GM21723 (cell line): ENCODE measurements around the gene BLACAT1.

ENCODE experiments used
- ATAC-seq: cut with Tn5 transposase; IDR thresholded peaks from one replicate; pipeline ENCODE4 v1.9.1; 2021; ENCODE audit warnings: mild to moderate bottlenecking, moderate library complexity; ENCODE audit not compliant: unreplicated experiment

BLACAT1 gene

DNA sequence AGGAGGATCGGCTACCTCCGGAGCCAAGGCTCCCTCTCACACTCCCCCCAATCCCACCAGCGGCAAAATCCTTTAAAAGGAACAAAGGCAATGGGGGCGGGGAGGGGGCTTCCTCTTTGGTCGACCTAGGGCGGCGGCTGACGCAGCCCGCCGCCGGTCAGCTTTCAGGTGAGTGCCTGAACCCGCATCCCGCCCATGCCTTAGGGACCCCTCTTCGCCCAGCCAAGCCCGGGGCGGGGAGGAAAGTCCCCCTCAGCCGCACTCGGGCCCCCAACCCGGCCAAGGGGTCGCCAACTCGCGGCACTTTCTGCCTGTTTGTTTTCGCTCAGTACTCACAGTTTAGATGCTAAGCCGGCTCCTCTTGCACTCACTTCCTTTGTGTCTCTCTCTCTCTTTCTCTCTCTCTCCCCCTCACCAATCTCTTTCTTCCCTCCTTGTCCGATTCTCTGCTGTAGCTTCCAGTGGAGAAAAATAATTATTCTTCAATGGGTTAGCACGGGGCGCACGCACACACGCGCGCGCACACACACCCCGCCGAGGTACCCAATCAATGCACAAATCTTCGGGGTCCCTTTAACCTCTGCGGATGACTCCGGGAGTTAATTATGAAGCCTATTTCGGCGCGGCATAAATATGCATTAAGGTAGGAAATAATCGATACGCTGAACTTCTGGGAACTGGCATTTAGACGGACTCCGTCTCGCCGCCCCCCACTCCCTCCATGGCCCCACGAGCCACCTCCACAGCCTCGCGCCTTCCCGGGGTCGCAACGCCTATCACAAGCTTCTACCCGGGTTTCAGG, at the start of gene BLACAT1:
BLACAT1 (minus strand) TSS at position 465 of the 802 bp plus-strand sequence.
- no peak for ATAC-seq

DNA sequence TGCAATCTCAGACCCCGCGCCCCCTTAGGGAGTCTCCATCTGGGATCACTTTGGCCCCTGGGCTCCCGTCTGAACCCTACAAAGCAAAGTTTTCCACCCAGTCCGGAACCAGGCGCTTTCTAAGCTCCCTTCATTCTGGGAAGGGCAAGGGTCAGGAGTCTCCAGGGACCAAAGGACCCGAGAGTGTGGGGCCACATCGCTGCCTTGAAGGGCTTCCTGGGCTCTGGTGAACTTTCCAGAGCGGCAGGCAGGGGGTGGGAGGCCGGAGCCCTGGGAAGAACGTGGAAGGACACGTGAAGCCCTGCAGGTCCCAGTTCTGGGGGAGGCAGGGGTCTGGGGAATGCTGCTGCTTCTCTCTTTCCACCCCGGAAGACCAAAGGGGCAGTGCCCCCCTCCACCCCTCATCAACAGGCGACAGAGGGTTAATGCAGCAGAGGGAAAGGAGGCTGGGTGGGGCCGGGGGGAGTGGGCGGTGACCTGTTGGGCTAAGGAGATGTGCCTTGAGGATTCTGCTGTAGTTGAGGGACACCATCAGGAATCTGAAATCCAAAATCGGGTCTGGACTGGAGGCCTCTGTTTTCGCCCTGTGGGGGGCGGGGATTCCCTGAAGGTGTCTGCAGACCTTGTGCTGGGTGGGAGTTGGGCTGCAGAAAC, 49.4 kb upstream of the BLACAT1 start:
- no peak for ATAC-seq

DNA sequence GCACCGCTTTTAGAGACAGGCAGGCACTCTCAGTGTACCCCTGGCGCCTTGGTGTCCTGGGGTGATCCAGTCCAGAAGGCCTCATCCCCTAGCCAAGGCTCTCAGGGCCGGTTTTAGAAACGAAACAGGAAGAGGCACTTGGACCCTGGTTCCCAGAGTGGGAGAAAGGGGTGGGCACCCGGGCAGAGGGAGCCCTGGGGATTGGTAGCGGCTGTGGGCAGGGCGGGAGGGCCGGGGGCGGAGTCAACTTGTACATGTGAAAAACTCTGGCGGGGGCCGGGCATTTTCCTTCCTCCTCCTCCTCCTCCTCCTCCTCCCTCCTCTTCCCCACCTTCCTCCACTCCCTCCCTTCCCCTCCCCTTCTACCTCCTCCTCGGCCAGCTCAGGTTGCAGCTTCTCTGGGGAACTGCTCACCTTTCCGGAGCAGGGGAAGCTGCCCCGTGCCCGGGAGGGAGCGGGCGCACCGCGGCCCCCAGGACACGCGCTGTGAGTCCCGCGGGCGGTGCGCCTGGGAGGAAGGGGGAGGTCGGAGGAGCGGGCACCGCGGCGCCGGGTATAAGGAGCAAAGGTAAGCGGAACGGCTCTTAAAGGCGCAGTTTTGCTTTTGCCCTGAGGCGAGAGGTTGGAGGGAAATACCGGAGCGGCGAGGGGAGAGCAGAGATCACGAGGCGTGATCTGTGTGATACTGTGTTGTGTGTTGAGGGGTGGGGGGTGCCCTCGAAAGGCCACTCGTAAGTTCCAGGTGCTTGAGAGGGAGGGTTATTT, 48.6 kb upstream of the BLACAT1 start, which contains the start of gene CDK18:
CDK18 (plus strand) TSS at position 359 of the 765 bp plus-strand sequence. CDS start 18,499 bp downstream, outside the sequence.
- ATAC-seq, result no peak

DNA sequence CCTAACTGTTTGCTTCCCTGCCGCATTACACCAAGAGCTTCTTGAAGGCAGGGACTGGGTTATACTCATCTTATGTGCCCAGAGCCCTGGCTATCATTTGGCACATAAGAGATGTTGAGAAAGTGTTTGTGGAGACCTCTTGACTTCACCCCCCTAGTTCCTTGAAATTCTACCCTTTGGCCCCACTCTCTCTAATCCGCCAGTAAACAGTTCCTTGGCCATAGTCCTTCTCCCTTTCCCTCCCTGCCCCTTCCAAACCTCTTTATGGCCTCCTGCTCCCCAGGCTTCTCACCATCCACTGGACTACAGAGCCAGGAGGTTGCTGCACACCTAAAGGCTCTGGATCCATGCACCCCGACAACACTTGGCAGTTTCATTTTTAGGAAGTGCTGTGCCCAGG, 47.1 kb upstream of the BLACAT1 start:
- ATAC-seq, result no peak

DNA sequence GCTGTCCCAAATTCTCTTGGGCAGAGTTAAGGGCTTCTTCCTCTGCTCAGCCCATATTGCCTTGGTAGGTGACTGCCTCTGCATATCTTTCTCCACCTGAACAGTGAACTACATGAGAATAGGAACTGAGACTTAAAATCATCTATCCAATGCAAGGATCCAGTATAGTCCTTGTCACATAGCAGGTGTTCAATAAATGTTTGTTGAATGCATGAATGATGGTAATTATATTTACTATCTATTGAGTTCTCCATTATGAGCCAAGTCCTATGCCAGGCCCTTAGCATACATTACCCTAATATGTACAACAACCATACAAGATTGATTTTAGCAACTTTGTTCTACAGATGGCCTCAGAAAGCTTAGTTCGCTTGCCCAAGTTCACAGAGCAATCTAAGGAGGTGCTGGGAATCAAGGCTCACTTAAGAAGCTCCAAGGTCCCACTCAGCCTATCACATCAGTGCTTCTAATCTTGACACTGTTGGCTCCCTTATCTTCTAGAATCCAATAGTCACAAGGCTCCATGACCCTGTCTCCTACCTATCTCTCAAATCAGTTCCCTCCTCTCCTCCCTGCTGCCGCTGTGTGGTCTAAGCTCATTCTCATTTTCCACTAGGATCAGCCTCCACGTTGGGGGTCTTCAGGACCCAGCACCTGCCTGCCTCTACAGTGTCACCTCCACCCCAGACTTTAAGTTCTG, 46.4 kb upstream of the BLACAT1 start:
- ATAC-seq, result no peak

DNA sequence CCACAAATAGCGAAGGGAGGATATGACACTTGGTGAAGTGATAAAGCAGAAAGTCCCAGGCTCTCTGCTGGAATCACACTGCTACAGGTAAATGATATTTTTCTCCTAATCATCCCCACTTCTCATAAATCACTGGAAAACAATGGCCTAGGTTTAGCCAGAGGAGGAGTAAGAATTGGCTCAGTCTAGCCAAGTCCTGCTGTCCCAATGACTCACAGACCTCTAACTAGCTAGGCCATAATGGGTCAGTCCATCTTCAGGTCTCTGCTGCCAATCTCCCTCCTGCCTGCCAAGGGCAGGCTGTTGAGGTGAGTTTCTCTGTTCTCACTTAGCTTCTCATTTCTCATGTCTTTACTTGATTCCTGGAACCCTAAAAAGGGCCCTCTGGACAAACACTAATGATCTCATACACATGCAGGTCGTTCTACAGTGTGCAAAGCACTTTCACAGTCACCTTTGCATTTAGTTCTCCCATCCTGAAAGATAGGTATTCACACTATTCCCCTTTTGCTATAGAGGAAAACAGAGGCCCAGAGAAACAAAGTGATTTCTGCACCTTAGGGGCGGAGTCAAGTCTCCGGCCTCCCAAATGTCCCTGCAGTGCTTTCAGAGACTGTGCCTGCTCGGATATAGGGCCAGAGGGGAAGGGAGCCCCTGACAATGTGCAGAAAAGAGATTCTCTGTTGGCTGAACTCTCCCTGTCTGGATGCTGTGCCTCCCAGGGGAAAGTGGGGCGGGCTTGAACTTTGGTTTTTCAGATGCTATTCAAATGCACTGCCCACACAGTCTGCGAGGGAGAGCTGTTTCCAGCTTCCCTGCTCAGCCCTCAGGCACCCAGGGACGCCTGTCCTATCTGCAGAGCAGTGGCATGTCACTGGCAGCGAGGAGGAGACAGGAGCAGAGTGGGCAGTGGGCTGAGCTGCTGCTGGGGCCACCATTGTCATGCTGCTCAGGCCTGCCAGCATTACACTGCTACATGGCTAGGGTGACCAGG, 44.7 kb upstream of the BLACAT1 start:
- no peak for ATAC-seq

DNA sequence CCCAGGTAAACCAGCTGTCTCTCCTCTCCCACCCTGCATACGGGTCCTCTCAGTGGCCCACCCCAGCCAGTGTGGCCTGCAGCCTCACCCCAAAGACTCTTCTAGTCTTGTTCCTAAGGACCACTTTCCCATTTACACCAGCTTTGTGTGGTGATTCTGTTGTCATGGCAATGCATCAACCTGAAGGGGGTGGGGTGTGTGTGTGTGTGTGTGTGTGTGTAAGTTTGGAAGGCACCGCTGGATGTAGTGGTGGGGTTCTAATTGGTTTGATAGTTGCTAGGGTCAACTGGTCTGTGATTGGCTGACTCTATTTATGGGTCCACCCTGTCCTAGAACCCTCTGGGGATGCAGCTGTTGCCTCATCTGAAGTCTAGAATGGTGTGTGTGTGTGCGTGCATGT, 43.9 kb upstream of the BLACAT1 start:
- no peak for ATAC-seq

DNA sequence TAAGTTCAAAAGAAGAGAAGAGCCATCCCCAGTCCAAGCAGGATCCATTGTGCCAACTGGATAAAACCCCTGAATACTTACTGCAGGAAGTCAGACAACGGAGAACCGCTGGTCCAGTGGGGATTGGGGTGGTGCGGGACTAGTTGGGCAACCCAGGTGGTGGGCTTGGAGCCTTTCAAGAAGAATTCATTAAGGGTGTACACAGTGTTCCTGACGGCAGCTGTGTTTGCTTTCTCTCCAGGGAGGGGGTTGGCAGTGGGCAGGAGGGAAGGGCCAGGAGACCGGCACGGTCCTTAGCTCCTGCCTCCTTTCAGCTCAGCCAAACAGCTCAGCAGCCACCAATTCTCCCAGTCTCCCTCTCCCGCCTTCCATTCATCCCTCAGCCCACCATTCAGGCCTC, 41.5 kb upstream of the BLACAT1 start:
- no peak for ATAC-seq

DNA sequence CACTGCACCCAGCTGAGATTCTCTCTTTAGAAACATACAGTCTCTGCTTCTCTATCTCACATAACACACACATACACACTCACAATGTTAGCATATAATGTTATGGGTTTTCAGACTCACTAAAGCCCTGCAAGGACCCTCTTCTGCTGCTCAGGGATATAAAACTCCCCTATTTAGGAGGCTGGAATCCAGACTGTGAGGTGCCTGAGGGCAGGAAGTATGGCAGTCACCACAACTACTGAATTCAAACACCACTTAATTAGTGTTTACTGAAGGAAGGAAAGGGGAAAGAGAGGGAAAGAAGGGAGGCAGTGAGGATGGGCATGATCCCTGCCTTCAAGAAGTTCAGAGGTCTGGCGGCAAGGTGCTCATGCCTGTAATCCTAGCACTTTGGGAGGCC, 40.8 kb upstream of the BLACAT1 start:
- no peak for ATAC-seq

DNA sequence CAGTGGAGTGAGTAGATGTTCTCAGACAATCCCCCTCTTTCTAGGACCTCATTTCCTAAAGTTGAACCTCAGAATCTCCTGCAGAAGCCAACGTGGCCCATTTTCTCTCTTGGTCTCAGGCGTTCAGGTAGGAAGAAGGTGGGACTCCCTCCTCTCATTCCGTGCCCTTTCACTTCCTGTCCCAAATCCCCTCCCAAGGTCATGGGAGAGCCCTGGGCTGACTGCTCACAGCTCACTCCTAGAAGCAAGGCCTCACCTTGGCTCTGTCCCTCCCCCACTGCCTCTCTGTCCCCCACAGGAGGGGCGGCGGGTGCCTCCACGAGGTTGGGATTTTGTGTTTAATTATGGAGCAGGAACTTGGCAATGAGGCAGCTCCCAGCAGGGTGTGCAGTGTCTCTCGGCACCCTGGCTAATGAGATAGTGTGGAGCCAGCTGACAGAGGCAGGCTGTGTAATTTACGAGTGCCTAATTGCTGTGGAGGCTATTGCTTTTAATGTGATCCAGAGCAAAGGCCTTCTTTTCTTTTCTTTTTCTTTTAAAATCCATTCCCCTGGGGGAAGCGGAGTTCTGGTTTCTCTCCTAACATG, 39.5 kb upstream of the BLACAT1 start:
- no peak for ATAC-seq

DNA sequence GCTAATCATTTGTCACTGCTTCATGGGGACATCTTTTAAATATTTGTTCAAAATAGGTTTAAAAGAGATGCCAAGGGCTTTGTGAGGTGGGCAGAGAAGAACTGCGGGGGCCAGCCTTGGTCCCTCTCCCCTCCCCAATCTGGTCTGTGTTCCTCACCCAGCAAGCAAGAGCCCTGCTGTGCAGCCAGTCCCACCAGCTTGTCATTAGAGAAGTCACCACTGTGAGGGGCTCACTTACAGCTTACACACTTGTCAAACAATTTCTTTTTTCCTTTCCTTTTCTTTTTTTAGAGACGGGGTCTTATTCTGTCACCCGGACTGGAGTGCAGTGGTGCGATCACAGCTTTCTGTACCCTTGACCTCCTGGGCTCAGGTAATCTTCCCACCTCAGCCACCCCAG, 38.3 kb upstream of the BLACAT1 start:
- no peak for ATAC-seq

DNA sequence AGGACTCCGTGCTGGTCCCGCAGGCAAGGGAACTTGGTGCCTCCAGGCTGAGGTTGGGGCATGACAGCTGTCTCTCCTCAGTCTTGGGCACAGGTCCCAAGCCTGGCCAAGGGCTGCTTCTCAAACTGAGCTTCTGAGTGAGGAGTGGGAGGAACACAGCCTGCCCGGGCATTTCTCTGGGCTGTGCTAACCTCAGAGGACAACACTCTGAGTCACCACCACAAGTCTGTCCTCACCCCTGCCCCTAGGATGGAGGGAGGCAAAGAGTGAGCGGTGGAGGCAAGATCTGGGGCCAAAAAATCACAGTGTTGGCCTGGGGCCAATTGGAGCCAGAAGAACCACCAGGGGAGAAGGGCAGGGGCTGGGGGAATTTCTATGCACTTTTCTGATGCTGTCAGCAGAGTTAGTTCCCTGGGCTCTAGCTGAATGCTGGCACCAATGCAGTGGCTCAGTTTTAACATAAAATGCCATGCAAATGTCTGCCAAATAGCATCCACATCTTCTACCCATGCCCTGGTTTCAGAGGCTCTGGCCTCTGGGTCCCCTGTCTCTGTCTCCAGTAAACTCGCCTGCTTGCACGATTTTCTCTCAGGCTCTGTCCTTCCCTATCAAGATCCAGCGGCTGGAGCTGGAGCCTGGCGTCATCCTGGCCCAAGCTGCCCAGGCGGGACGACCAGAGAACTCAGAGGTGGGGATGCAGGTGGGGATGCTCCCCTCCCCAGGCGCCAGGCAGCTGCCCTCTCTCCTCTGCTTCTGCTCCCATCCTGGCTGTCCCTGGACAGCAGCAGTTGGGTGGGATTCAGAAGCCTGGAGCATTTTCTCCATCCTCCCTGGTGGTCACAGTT, 37.6 kb upstream of the BLACAT1 start:
- no peak for ATAC-seq

DNA sequence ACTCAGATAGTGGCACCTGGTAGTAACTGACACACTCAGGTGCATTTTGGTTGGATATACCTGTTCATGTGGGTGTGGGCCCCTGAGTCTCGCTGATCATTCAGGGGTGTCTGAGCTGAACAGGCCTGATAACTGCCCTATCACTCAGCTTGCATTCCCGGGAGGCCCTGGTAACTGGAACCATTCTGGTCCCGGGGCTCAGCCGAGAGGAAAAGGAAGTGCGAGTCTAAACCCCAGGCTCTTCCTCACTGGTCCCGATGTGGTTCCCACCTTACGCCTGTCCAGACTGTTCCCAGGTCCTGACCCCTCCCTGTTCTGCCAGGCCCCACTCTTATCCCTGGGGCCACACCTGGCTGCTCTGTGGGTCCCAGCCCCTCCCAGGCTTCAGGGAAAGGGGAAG, 36.9 kb upstream of the BLACAT1 start:
- no peak for ATAC-seq

DNA sequence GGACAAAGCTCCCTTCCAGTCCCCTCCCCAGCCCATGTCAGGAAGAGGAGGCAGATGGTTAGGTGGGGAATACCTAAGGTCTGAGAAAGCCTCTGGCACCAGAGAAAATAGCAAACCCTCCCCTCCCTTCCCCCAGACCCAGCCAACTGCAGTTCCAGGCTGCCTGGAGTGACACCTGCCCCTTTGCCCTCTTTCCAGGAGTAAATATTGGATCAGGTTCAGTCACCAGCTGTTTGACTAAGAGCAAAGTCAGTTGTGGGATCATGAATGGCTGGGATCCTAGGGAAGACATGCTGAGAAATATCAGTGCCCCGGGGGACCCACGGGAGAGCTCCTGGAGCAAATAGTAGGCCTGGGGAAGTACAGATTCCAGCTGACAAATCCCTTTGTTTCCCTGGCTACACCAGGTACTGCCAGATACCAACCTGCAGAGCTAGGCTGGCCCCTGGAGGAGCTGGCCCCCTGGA, 36.4 kb upstream of the BLACAT1 start:
- no peak for ATAC-seq

DNA sequence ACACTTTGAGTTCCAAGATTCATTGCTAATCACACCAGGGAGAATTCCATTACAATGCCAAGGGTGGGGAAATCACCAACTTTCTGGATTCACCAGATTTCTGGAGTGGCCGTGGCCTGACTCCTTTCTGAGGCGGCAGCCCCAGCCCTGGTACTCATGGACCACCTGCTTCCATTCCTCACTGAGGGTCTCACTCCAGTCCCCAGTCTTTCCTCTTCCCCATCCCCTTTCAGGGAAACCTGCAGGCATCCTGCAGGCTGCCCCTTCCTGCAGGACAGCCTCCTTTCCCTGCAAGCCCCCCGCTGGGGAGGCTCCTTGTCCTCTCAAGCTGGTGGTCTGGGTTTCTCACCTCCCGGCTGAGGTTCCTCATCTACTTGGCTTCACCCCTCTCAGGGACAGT, 35.9 kb upstream of the BLACAT1 start:
- ATAC-seq, result no peak

DNA sequence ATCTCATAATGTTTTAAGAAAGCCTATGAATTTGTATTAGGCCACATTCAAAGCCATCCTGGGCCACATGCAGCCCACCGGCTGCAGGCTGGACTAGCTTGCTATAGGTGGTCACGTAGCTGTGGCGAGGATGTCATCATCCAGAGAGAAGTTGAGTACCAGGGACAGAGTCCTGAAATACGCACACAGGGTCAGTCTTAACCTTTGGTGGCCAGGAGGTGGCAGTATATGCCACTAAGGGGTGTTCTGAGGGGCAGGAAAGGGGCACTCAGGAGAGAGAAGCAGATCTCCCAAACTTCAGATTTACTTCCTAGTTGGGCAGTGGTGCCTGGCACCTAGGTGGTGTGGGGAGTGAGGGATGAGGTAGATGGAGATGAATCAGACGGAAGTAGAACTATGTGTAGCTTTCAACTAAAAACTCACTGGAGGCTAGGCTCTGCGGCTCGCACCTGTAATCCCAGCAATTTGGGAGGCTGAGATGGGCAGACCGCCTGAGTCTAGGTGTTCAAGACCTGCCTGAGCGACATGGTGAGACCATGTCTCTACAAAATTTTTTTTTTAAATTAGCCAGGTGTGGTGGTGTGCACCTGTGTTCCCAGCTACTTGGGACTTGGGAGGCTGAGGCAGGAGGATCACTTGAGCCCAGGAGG, 32.4 kb upstream of the BLACAT1 start:
- ATAC-seq, result no peak

DNA sequence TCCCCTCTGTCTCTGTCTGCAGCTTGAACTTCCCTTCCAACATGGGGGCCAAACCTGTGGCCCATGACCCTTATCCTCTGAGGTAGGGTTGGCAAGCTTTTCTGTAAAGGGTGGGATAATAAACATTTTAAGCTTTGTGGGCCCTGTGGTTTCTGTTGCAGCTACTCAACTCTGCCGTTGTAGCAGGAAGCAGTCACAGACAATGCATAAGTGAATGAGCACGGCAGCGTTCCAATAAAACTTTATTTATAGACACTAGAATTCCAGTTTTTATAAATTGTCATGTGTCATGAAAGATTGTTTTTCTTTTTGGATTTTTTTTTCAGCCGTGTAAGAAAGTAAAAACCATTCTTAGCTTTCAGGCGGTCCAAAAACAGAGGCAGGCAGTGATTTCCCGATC, 30.4 kb upstream of the BLACAT1 start:
- no peak for ATAC-seq
